ENCODE results near the gene ZNF660.

The ZNF660 gene

GRCh38 chr3:44642337-44642736, 57.6 kb downstream of the ZNF660 start:
- no peak for DNase-seq

- no peak for DNase-seq
Measured at GRCh38 chr3:44643024-44643423, 58.3 kb downstream of the ZNF660 start.

DNA sequence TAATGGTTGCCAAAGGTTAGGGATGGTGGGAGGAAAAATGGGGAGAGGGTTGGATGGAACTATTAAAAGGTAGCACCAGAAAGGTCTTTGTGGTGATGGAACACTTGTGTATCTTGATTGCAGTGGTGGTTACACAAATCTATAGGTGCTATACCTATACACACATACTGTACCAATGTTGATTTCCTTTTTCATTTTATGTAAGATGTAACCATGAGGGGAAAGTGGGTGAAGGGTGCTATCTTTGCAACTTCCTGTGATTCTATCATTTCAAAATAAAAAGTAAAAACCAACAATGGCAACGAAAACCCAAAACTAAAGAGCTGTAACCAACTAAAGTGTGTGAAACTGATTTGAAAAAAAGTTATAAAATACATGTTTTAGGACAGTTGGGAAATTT, 63.0 kb downstream of the ZNF660 start:
- no peak for DNase-seq

DNA sequence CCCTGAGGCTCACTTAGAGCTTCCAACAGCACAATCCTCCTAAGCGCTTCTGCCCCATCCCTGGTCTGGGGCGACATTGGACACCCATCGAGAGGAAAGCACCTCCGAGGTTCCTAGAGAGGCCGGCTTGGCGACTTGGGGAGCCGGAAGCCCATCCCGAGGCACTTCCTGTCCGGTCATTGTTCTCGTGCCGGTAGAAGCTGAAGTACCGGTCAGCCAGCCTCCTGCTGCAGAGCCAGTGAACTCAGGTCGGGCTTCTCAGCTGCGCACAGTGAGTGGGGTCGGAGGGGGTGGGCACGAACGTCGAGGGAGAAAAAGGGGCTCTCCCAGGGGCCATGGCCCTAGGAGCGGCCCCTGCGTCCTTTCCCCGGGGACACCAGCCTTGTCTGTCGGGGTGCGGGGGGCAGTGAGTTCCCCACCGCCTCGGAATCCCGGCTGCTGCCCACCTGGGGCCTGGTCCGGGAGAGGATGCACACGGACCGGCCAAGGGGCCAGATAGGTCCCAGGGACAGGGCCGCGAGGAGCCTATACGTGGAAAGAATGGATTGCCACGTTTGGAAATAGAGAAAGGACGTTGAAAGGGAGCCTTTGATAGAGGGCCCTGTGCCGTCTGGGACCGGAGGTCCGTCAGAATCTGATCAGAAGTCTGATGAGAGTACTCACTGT, 63.9 kb downstream of the ZNF660 start, which contains the start of gene ZNF35:
Gene ZNF35 (plus strand): TSS at position 169 of the 666 bp plus-strand sequence. CDS start 2,336 bp downstream, outside the sequence.
- peak; percentile 66 for DNase-seq

Measured in NCI-H1105 treated with DMSO at 0.1 percent for 48 hours (cell line).